ENCODE measurements around the gene GGT5. TPM values are rescaled to one million over a fixed set of nuclear protein-coding genes. Genes with fewer than 3 reads are reported as not detected.

GGT5 gene
- total and polyA plus RNA-seq, 9 donors = 4.6 to 34.0 (median 21.4) TPM

GRCh38 chr22:24186892-24187670 is 57.8 kb downstream of the GGT5 start:
- Histone ChIP-seq H3K27me3 (no peaks in the 10 kb centered on the region), H3K4me3 (no peak overlapping the region), H3K27ac (no peak overlapping the region), H3K9me3 (no peaks in the 10 kb centered on the region), H3K36me3 (no peaks in the 10 kb centered on the region), H3K4me1 (ENCODE audit: insufficient read depth) (peaks cover 5% of the 10 kb centered on the region)
- peak in 2 of 5 donors; percentile 14 to 35 for DNase-seq
- intact Hi-C loops (cut with DNase I) = loop anchor here in 3 of 4 donors (5.0 kb wide), 3 partner anchors 55 to 335 kb away; partner anchors contain the start of gene GGT5 (in 2 of the 3)
- TF ChIP-seq EP300 (IDR thresholded peaks at IDR 0.05) (no peak), CTCF (IDR thresholded peaks at IDR 0.05) (no peak), POLR2A (IDR thresholded peaks at IDR 0.05) (no peak)
- 87 to 91% (median 89%) methylated on average over 25 to 34 of the region's 34 CpGs for WGBS, 3 donors

GRCh38 chr22:24186352-24186740 is 58.5 kb downstream of the GGT5 start:
- Histone ChIP-seq H3K9me3 (no peaks in the 10 kb centered on the region), H3K4me3 (no peak overlapping the region), H3K27ac (no peak overlapping the region), H3K36me3 (no peaks in the 10 kb centered on the region), H3K27me3 (no peaks in the 10 kb centered on the region), H3K4me1 (ENCODE audit: insufficient read depth) (peaks cover 7% of the 10 kb centered on the region)
- 90 to 95% (median 91%) methylated on average over 15 of the region's 15 CpGs for WGBS, 3 donors
- intact Hi-C loops (cut with DNase I) = loop anchor here in 3 of 4 donors (5.0 kb wide), 3 partner anchors 56 to 336 kb away; partner anchors contain the start of gene GGT5 (in 2 of the 3)
- DNase-seq = no peak
- TF ChIP-seq EP300 (IDR thresholded peaks at IDR 0.05) (no peak), CTCF (IDR thresholded peaks at IDR 0.05) (no peak), POLR2A (IDR thresholded peaks at IDR 0.05) (no peak)

GRCh38 chr22:24185501-24186351 is 59.2 kb downstream of the GGT5 start:
- Histone ChIP-seq H3K4me1 (ENCODE audit: insufficient read depth) (peaks cover 7% of the 10 kb centered on the region), H3K27me3 (no peaks in the 10 kb centered on the region), H3K4me3 (no peak overlapping the region), H3K27ac (no peak overlapping the region), H3K36me3 (no peaks in the 10 kb centered on the region), H3K9me3 (no peaks in the 10 kb centered on the region)
- peak in 2 of 5 donors; percentile 19 for DNase-seq
- intact Hi-C loops (cut with DNase I) = loop anchor here in 3 of 4 donors (5.0 kb wide), 3 partner anchors 57 to 337 kb away; partner anchors contain the start of gene GGT5 (in 2 of the 3)
- WGBS, 3 donors = 92 to 95% (median 94%) methylated on average over 51 of the region's 51 CpGs
- TF ChIP-seq EP300 (IDR thresholded peaks at IDR 0.05) (no peak), CTCF (IDR thresholded peaks at IDR 0.05) (no peak), POLR2A (IDR thresholded peaks at IDR 0.05) (no peak)

- no peaks in the 10 kb centered on the region for H3K27me3 ChIP-seq
- H3K4me1 ChIP-seq (ENCODE audit: insufficient read depth) = peaks cover 6% of the 10 kb centered on the region
- no peak overlapping the region for H3K27ac ChIP-seq
- WGBS, 3 donors = 85 to 97% (median 91%) methylated on average over 6 to 16 of the region's 16 CpGs
- TF ChIP-seq CTCF (IDR thresholded peaks at IDR 0.05) (no peak), EP300 (IDR thresholded peaks at IDR 0.05) (no peak), POLR2A (IDR thresholded peaks at IDR 0.05) (no peak)
- no peaks in the 10 kb centered on the region for H3K36me3 ChIP-seq
- H3K4me3 ChIP-seq = no peak overlapping the region
- no peaks in the 10 kb centered on the region for H3K9me3 ChIP-seq
- peak in 2 of 5 donors; percentile 19 to 23 for DNase-seq
- intact Hi-C loops (cut with DNase I) = loop anchor here in 3 of 4 donors (5.0 kb wide), 3 partner anchors 57 to 337 kb away; partner anchors contain the start of gene GGT5 (in 2 of the 3)
Observed at GRCh38 chr22:24185001-24185500, 59.8 kb downstream of the GGT5 start.
